T-helper 17 cell (primary cell): ENCODE data around the gene STAT4. TPM values are rescaled to one million over a fixed set of nuclear protein-coding genes. Genes with fewer than 3 reads are reported as not detected.

Source experiments
- ATAC-seq: fragments of 150-1000 bp; cut with Tn5 transposase; 2 replicates; pipeline ENCODE4 v1.10.0; 2021; ENCODE audit warnings: mild to moderate bottlenecking, moderate library complexity
- DNase-seq, 3 donors: peaks; one replicate each; pipeline versions ENCODE4 v3.0.0 to v3.0.0-alpha.2; 2020 to 2021
- H3K9me3 ChIP-seq: one replicate; pipeline ENCODE4 v1.7.0; 2013; ENCODE audit warnings: low read length, mild to moderate bottlenecking; ENCODE audit not compliant: control insufficient read depth, poor library complexity, severe bottlenecking
- H3K27ac Mint-ChIP-seq: one replicate; pipeline ENCODE4 v1.8.0; 2022; ENCODE audit warnings: mild to moderate bottlenecking, moderate library complexity, mixed read lengths
- H3K27me3 Mint-ChIP-seq: one replicate; pipeline ENCODE4 v1.8.0; 2022; ENCODE audit warnings: mixed read lengths
- H3K36me3 Mint-ChIP-seq: one replicate; pipeline ENCODE4 v1.8.0; 2022; ENCODE audit warnings: low read depth, mixed read lengths
- H3K4me1 Mint-ChIP-seq: one replicate; pipeline ENCODE4 v1.8.0; 2022; ENCODE audit warnings: mild to moderate bottlenecking, mixed read lengths
- H3K4me3 Mint-ChIP-seq: one replicate; pipeline ENCODE4 v1.8.0; 2022; ENCODE audit warnings: mild to moderate bottlenecking, moderate library complexity, mixed read lengths
- total RNA-seq, 4 donors: library from RNA in 2 of 4; stranded (reverse) in 2 of 4; gene quantifications; one replicate each; pipeline ENCODE4 v1.2.3 and lab custom pipeline; 2022 to 2026

Gene STAT4
- total RNA-seq, 2 donors from 2014 or later = 117 to 128 TPM

- H3K9me3 ChIP-seq = no peaks in the 10 kb centered on the region
- Mint-ChIP-seq H3K36me3 (no peaks in the 10 kb centered on the region), H3K27ac (no peak overlapping the region), H3K4me1 (no peaks in the 10 kb centered on the region), H3K27me3 (no peaks in the 10 kb centered on the region), H3K4me3 (no peak overlapping the region)
- DNase-seq (no peak), ATAC-seq (no peak)
Measured at GRCh38 chr2:191183516-191183915, 32.7 kb upstream of the STAT4 start.

DNA sequence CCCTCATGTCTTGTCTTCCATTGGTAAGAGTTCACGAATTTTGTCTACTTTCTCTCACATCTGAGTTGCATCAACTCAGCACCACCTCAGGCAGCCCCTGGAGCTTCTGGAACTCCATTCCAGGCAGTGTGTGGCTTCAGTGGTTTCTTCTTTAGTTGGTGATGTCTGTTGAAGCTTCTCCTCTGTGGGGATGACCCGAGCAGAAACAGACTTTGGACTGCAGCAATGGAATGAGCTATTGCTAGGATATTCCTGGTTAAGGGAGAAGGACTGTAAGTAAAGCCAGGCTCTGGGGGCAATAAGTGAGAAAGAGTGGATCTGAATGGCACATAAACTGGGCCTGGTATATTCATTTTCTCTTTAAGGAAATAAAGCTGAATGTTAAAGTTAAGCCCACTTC, 32.3 kb upstream of the STAT4 start:
- H3K27ac Mint-ChIP-seq = no peak overlapping the region
- no peaks in the 10 kb centered on the region for H3K9me3 ChIP-seq
- ATAC-seq (no peak), DNase-seq (no peak)
- H3K36me3 Mint-ChIP-seq = no peaks in the 10 kb centered on the region
- no peak overlapping the region for H3K4me3 Mint-ChIP-seq
- H3K4me1 Mint-ChIP-seq = no peaks in the 10 kb centered on the region
- H3K27me3 Mint-ChIP-seq = no peaks in the 10 kb centered on the region

GRCh38 chr2:191180713-191181112, 29.9 kb upstream of the STAT4 start:
- Mint-ChIP-seq H3K4me3 (no peak overlapping the region), H3K27ac (no peak overlapping the region)

GRCh38 chr2:191180276-191180675, 29.5 kb upstream of the STAT4 start:
- Mint-ChIP-seq H3K4me3 (no peak overlapping the region), H3K36me3 (no peaks in the 10 kb centered on the region)

More at GRCh38 chr2:191180713-191181112, 29.9 kb upstream of the STAT4 start:
- no peaks in the 10 kb centered on the region for H3K9me3 ChIP-seq
- Mint-ChIP-seq H3K4me1 (peaks cover 3% of the 10 kb centered on the region), H3K36me3 (no peaks in the 10 kb centered on the region), H3K27me3 (no peaks in the 10 kb centered on the region)
- ATAC-seq (no peak), DNase-seq (no peak)

DNA sequence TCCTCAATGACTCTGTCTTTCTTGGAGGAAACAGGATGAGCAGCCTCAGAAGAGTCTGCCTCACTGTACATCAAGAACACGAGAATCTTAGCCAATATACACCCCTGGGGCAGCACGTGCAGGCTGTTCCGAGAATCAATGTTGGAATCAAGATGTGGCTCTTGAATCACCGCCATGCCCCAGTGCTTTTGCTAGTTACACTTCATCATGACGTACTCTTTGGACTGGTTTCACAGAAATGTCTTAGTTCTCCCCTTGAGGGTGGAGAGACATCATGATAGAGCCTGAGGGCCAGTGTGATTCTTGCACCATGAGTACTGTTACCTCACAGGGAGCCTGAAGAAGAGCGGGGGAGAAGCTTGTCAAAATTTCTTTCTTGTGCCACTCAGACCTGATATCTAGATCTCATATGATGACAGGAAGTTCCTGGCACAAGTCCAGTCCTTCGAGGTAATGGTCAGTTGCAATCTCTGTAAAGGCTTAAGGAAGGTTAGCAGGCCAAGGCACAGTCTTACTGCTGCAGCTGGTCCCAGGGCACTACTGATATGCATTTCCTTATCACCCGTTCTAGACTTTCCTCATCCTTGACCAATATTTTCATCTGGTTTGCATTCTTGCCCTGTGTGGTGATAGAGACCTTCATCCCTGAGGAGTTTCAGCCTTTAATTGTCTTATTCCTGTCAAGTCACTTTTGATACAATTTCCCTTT, 28.2 kb upstream of the STAT4 start:
- Mint-ChIP-seq H3K27me3 (no peaks in the 10 kb centered on the region), H3K27ac (no peak overlapping the region), H3K4me1 (peaks cover 9% of the 10 kb centered on the region), H3K4me3 (no peak overlapping the region), H3K36me3 (no peaks in the 10 kb centered on the region)
- DNase-seq = no peak
- ATAC-seq = no peak
- H3K9me3 ChIP-seq = no peaks in the 10 kb centered on the region

More at GRCh38 chr2:191180276-191180675, 29.5 kb upstream of the STAT4 start:
- Mint-ChIP-seq H3K27me3 (no peaks in the 10 kb centered on the region), H3K4me1 (peaks cover 3% of the 10 kb centered on the region), H3K27ac (no peak overlapping the region)
- ATAC-seq (no peak), DNase-seq (no peak)
- H3K9me3 ChIP-seq = no peaks in the 10 kb centered on the region

DNA sequence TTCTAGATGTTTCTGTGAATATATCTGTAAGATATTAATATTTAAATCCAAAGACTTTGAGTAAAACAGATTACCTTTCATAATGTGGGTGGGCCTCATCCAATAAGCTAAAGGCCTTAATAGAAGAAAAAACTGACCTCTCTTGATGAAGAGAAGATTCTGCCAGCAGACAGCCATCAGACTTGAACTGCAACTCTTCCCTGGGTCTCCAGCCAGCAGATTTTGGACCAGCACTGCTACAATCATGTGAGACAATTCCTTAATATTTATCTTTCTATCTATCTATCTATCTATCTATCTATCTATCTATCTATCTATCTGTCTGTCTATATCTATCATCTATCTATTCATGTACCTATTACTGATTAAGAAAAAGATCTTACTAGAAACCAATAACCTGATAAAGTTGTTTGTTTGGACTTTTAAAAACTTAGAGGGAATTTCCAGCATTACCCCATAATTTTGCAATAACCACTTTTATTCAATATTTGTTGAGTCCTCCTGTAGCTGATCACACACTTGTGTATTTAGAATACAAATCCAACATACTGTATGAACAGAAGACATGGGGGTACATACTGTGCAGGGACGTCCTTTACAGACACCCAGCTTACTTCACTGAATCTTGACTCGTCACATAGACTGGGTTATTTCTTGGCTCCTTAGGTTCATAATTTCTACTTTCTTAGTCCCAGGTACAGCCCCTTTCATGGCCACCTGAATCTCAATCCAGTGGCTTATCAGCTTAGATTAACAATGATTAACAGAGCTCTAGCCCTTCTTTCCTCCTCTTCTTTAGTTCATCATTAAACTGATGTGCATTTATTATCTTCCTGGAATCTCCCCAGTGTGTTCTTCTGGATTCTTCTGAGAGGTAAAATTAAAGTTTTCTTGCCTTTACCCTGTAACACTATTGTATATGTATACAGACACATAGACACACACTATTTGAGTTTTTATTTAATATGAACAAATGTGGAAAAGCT, 27.2 kb upstream of the STAT4 start:
- H3K27ac Mint-ChIP-seq = no peak overlapping the region
- peaks cover 3% of the 10 kb centered on the region for H3K36me3 Mint-ChIP-seq
- peaks cover 12% of the 10 kb centered on the region for H3K4me1 Mint-ChIP-seq
- no peak for ATAC-seq
- H3K27me3 Mint-ChIP-seq = no peaks in the 10 kb centered on the region
- DNase-seq = no peak
- no peak overlapping the region for H3K4me3 Mint-ChIP-seq
- H3K9me3 ChIP-seq = no peaks in the 10 kb centered on the region

- H3K4me3 Mint-ChIP-seq = no peak overlapping the region
- H3K27me3 Mint-ChIP-seq = no peaks in the 10 kb centered on the region
- H3K27ac Mint-ChIP-seq = no peak overlapping the region
- H3K9me3 ChIP-seq = no peaks in the 10 kb centered on the region
- peaks cover 3% of the 10 kb centered on the region for H3K36me3 Mint-ChIP-seq
- ATAC-seq (no peak), DNase-seq (no peak)
- peaks cover 12% of the 10 kb centered on the region for H3K4me1 Mint-ChIP-seq
Measured at GRCh38 chr2:191176801-191177438, 26.1 kb upstream of the STAT4 start.

DNA sequence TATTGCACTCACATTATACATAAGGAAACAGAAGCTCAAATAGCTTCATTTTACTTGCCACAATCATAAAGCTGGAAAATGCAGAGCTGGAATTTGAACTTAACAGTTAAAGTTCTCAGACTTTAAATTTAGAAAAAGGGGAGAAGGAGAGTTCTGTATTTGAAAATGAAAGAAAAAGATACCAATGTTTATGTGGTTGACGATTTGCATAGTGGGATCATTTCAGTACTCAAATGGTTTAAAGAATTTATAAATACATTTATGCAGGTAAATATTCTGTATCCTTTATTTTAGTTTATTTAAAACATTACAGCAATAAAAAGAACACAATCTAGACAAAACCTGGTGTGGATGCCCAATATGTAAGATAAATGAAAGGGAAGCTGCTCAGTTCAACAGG, 25.5 kb upstream of the STAT4 start:
- H3K27me3 Mint-ChIP-seq = peaks cover under 1% of the 10 kb centered on the region
- H3K4me3 Mint-ChIP-seq = no peak overlapping the region
- H3K4me1 Mint-ChIP-seq = peaks cover 12% of the 10 kb centered on the region

DNA sequence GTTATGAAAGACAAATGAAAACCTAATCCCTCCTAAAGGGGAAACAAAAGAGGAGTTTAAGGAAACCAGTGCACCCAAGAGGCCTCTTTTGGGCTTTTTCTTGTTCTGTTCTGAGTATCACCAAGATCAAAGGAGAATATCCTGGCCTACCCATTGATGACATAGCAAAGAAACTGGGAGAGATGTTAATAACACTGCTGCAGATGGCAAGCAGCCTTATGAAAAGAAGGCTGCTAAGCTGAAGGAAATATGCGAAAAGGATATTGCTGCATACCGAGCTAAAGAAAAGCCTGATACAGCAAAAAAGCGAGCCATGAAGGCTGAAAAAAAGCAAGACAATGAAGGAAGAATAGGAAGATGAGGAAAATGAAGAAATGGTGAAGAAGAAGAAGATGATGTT, 23.6 kb upstream of the STAT4 start:
- no peak for ATAC-seq
- Mint-ChIP-seq H3K4me1 (peaks cover 18% of the 10 kb centered on the region), H3K27ac (no peak overlapping the region), H3K27me3 (peaks cover 12% of the 10 kb centered on the region), H3K36me3 (peaks cover 3% of the 10 kb centered on the region), H3K4me3 (no peak overlapping the region)
- H3K9me3 ChIP-seq = no peaks in the 10 kb centered on the region
- DNase-seq = no peak

More for the DNA sequence above, 25.5 kb upstream of the STAT4 start:
- DNase-seq = no peak
- Mint-ChIP-seq H3K27ac (no peak overlapping the region), H3K36me3 (peaks cover 3% of the 10 kb centered on the region)
- no peak for ATAC-seq
- no peaks in the 10 kb centered on the region for H3K9me3 ChIP-seq

GRCh38 chr2:191173206-191173605, 22.4 kb upstream of the STAT4 start:
- H3K27ac Mint-ChIP-seq = no peak overlapping the region
- ATAC-seq (no peak), DNase-seq (no peak)
- peaks cover 13% of the 10 kb centered on the region for H3K27me3 Mint-ChIP-seq
- H3K36me3 Mint-ChIP-seq = peaks cover 3% of the 10 kb centered on the region
- no peaks in the 10 kb centered on the region for H3K9me3 ChIP-seq
- H3K4me3 Mint-ChIP-seq = no peak overlapping the region
- peaks cover 18% of the 10 kb centered on the region for H3K4me1 Mint-ChIP-seq

- peak overlapping the region; percentile 9 for H3K27ac Mint-ChIP-seq
- DNase-seq = no peak
- H3K27me3 Mint-ChIP-seq = peaks cover 18% of the 10 kb centered on the region
- no peak overlapping the region for H3K4me3 Mint-ChIP-seq
- H3K36me3 Mint-ChIP-seq = peaks cover 3% of the 10 kb centered on the region
- ATAC-seq = no peak
- H3K4me1 Mint-ChIP-seq = peaks cover 18% of the 10 kb centered on the region
- H3K9me3 ChIP-seq = no peaks in the 10 kb centered on the region
Measured at GRCh38 chr2:191171708-191172355, 21.0 kb upstream of the STAT4 start.

GRCh38 chr2:191171286-191171685, 20.5 kb upstream of the STAT4 start:
- H3K9me3 ChIP-seq = no peaks in the 10 kb centered on the region
- Mint-ChIP-seq H3K27ac (no peak overlapping the region), H3K4me1 (peaks cover 18% of the 10 kb centered on the region), H3K27me3 (peaks cover 18% of the 10 kb centered on the region), H3K36me3 (peaks cover 3% of the 10 kb centered on the region), H3K4me3 (no peak overlapping the region)
- DNase-seq (no peak), ATAC-seq (no peak)

DNA sequence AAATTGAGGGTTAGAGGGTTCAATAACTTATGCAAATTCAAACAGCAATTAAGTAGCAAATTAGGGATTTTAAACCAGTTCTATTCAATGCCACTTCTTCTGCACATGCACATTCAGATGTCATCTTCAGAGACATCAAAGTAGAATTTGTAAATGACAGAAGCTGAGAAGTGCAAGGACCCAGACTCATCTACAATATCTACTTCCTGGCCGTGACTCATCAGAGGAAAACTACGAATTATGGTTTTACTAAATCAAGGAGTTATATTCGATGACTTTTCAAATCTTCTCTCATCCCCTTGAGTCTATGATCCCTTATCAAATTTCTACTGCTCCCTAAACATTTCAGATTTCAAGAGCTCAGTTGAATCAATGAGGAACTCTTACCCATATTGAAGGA, 20.0 kb upstream of the STAT4 start:
- Mint-ChIP-seq H3K4me3 (no peak overlapping the region), H3K27me3 (peaks cover 18% of the 10 kb centered on the region), H3K36me3 (peaks cover 3% of the 10 kb centered on the region), H3K4me1 (peaks cover 15% of the 10 kb centered on the region), H3K27ac (no peak overlapping the region)
- H3K9me3 ChIP-seq = no peaks in the 10 kb centered on the region
- DNase-seq (no peak), ATAC-seq (no peak)
